K562 (cell line): ENCODE results near the gene NKX1-2. TPM values are rescaled to one million over a fixed set of nuclear protein-coding genes. Genes with fewer than 3 reads are reported as not detected.

Experiments
- ATAC-seq: fragments of 200-7000 bp; cut with Tn5 transposase; 3 replicates; pipeline ENCODE4 v1.9.1; 2020; ENCODE audit warnings: moderate library complexity
- BruUV-seq: library from RNA; stranded (reverse); fragments of 400-500 nt; replicated peaks from 2 replicates; lab custom pipeline; 2021; lab: Mats Ljungman, UMichigan
- CTCF ChIA-PET: fragments of 300-600 bp; formaldehyde crosslinking; extraction: SDS; loops from one replicate; lab custom pipeline; 2021; ENCODE audit warnings: low intra/inter-chr PET ratio; lab: Yijun Ruan, JAX
- POLR2A ChIA-PET: fragments of 300-600, 350-650 bp; sonication (Branson Sonifier 250); formaldehyde crosslinking; extraction: SDS; loops from one replicate; lab custom pipeline; 2021; ENCODE audit warnings: antibody characterized with exemption, inconsistent platforms; lab: Yijun Ruan, JAX
- DNase-seq, 4 experiments: peaks; one replicate each; pipeline versions ENCODE4 v3.0.0 to v3.0.0-alpha.2; 2011 to 2018; ENCODE audit warnings: low spot score in 3 of 4, mixed read lengths in 3 of 4; ENCODE audit errors: extremely low read depth in 1 of 4
- FAIRE-seq: peaks from 2 replicates; lab custom pipeline; 2011; peaks lifted over from hg19 to GRCh38; lab: Jason Lieb, UNC
- H2AFZ ChIP-seq: 2 replicates; pipeline ENCODE4 v1.6.0; 2011; ENCODE audit warnings: low read depth, low read length, control low read depth, inconsistent platforms
- H3K27ac ChIP-seq: fragments of 200-600 bp; 3 replicates; pipeline ENCODE4 v1.8.0; 2011; ENCODE audit warnings: low read depth, mild to moderate bottlenecking, control low read depth, inconsistent platforms, low read length, moderate library complexity, mixed read lengths; ENCODE audit errors: extremely low read depth
- H3K27me3 ChIP-seq, 2 experiments: fragments of 300-600 bp in 1 of 2; 2 replicates in 1 of 2; 3 replicates in 1 of 2; pipeline versions ENCODE4 v1.6.0 to v1.8.0; 2011; ENCODE audit warnings: inconsistent platforms in 2 of 2, low read length in 2 of 2, mild to moderate bottlenecking in 1 of 2, mixed read lengths in 1 of 2, moderate library complexity in 1 of 2; ENCODE audit not compliant: control insufficient read depth in 2 of 2, insufficient read depth in 2 of 2
- H3K36me3 ChIP-seq: fragments of 300-600 bp; 3 replicates; pipeline ENCODE4 v1.8.0; 2011; ENCODE audit warnings: mild to moderate bottlenecking, low read length, inconsistent platforms; ENCODE audit not compliant: control insufficient read depth, insufficient read depth
- H3K4me1 ChIP-seq, 2 experiments: fragments of 200-600 bp in 1 of 2; replicated peaks in 1 of 2; 2 replicates in 1 of 2; 3 replicates in 1 of 2; pipeline versions ENCODE4 v1.5.1 to v1.8.0; 2011; ENCODE audit warnings: inconsistent platforms in 2 of 2, low read length in 2 of 2, mild to moderate bottlenecking in 1 of 2, mixed read lengths in 1 of 2, moderate library complexity in 1 of 2; ENCODE audit not compliant: control insufficient read depth in 2 of 2, insufficient read depth in 2 of 2
- H3K4me2 ChIP-seq: 2 replicates; pipeline ENCODE4 v1.6.1; 2011; ENCODE audit warnings: low read length, control low read depth, inconsistent platforms, mixed read lengths; ENCODE audit not compliant: insufficient read depth
- H3K4me3 ChIP-seq: fragments of 200-600 bp; sonication (generic), shearing (Covaris generic); 2 replicates; pipeline ENCODE4 v1.5.1; 2016; ENCODE audit warnings: control low read depth, inconsistent platforms
- H3K79me2 ChIP-seq: fragments of 200-600 bp; 3 replicates; pipeline ENCODE4 v1.8.0; 2011; ENCODE audit warnings: low read length, inconsistent platforms; ENCODE audit not compliant: control insufficient read depth, insufficient read depth
- H3K9ac ChIP-seq, 2 experiments: 2 replicates each; pipeline versions ENCODE4 v1.6.0 to v1.6.1; 2011; ENCODE audit warnings: low read depth in 2 of 2, low read length in 2 of 2, control low read depth in 1 of 2, inconsistent platforms in 1 of 2, mild to moderate bottlenecking in 1 of 2, mixed read lengths in 1 of 2; ENCODE audit not compliant: insufficient read depth in 1 of 2
- H3K9me1 ChIP-seq: one replicate; pipeline ENCODE4 v1.6.0; 2011; ENCODE audit warnings: inconsistent platforms, mild to moderate bottlenecking, low read length, moderate library complexity; ENCODE audit not compliant: control insufficient read depth, insufficient read depth
- H3K9me3 ChIP-seq: replicated peaks from 2 replicates; pipeline ENCODE4 v1.5.1; 2011; ENCODE audit warnings: low read depth, low read length, inconsistent platforms; ENCODE audit not compliant: control insufficient read depth, insufficient read depth
- H4K20me1 ChIP-seq: replicated peaks from 2 replicates; pipeline ENCODE4 v1.6.1; 2011; ENCODE audit warnings: low read length, inconsistent platforms, mixed read lengths; ENCODE audit not compliant: control insufficient read depth, insufficient read depth
- CHD1 ChIP-seq: fragments of 200-600 bp; sonication (generic); IDR thresholded peaks from one replicate; pipeline ENCODE4 v1.6.1; 2012; ENCODE audit warnings: mild to moderate bottlenecking, moderate library complexity, low read length, inconsistent platforms
- FOSL1 ChIP-seq: fragments of 200-800 bp; sonication (Bioruptor generic); conservative IDR thresholded peaks from 2 replicates; pipeline ENCODE4 v1.6.1; 2016; ENCODE audit warnings: missing genetic modification characterization, missing compliant biosample characterization
- MTA2 ChIP-seq: fragments of 450-650 bp; IDR thresholded peaks from 2 replicates; pipeline ENCODE4 v1.6.1; 2016; ENCODE audit warnings: low read depth
- SREBF2 ChIP-seq: sonication (generic); formaldehyde crosslinking; IDR thresholded peaks from 2 replicates; pipeline ENCODE4 v1.4.0; 2020; ENCODE audit warnings: mild to moderate bottlenecking, missing genetic modification reagents
- ZFPM2 ChIP-seq: fragments of 250-450 bp; sonication (Bioruptor Pico); IDR thresholded peaks from 2 replicates; pipeline ENCODE4 v1.5.1; 2022; ENCODE audit warnings: mild to moderate bottlenecking
- WGBS: fragments of 100-300 bp; shearing (Covaris generic); methylation state at CpG from one replicate; pipeline ENCODE4 v1.1.6; 2016; ENCODE audit warnings: low coverage, mixed read lengths; ENCODE audit not compliant: insufficient coverage; ENCODE audit errors: missing lambda C conversion rate; 5-methylcytosine and 5-hydroxymethylcytosine counted together
- in situ Hi-C: fragments of 300-500 bp; cut with MboI; formaldehyde crosslinking; loops from 4 replicates; pipeline ENCODE4 v1.15.0; 2018; ENCODE audit warnings: inconsistent platforms, mixed read lengths
- intact Hi-C: fragments of 100-400 bp; cut with micrococcal nuclease; formaldehyde crosslinking; loops from 2 replicates; pipeline ENCODE4 v1.14.2; 2022
- polyA plus RNA-seq, 8 experiments: library from polyadenylated mRNA; depleted of rRNA in 4 of 8; stranded (reverse) in 5 of 8; unstranded in 3 of 8; fragments of >200 nt; fragmentation: Nextera tagmentation in 2 of 8; fragmentation: Illumina TruSeq in 1 of 8; extraction: Ambion mirVana in 2 of 8; extraction: Trizol in 1 of 8; gene quantifications; 2 replicates each; pipeline versions ENCODE4 v1.2.1 to v1.2.3, GENCODE V29; 2011 to 2014; ENCODE audit warnings: inconsistent platforms in 1 of 8, missing spikeins in 1 of 8
- total RNA-seq, 7 experiments: library from RNA; depleted of rRNA in 6 of 7; stranded (reverse); fragments of >200 nt in 6 of 7; fragmentation: Illumina TruSeq in 2 of 7; extraction: Trizol in 2 of 7; gene quantifications; 2 replicates each; pipeline versions ENCODE4 v1.2.1 to v1.2.3, GENCODE V29; 2011 to 2021; ENCODE audit warnings: low replicate concordance in 1 of 7
- TF ChIP-seq, protein P1 (sequence below), 2 experiments: fragments of 450-650 bp; IDR thresholded peaks; 2 replicates each; pipeline ENCODE4 v1.6.1; 2018; ENCODE audit warnings: mild to moderate bottlenecking in 2 of 2, low read depth in 1 of 2; ENCODE audit not compliant: partially characterized antibody in 2 of 2
- TF ChIP-seq, protein P2 (sequence below), 2 experiments: IDR thresholded peaks; 2 replicates each; pipeline ENCODE4 v1.6.1; 2012; ENCODE audit warnings: improper control_type of control experiment in 2 of 2, low read depth in 2 of 2, low read length in 2 of 2, borderline replicate concordance in 1 of 2
- TF ChIP-seq, protein P3 (sequence below): fragments of 250-450 bp; sonication (Bioruptor Pico); IDR thresholded peaks from 2 replicates; pipeline ENCODE4 v1.5.1; 2021; ENCODE audit warnings: mild to moderate bottlenecking
- TF ChIP-seq, protein P4 (sequence below), 2 experiments: fragments of 250-450 bp in 1 of 2; fragments of 450-650 bp in 1 of 2; sonication (Bioruptor Pico) in 1 of 2; IDR thresholded peaks; 2 replicates each; pipeline versions ENCODE4 v1.6.1 to v1.8.0; 2016 to 2021; ENCODE audit warnings: mild to moderate bottlenecking in 2 of 2, moderate library complexity in 2 of 2, missing compliant biosample characterization in 1 of 2, missing genetic modification characterization in 1 of 2
- TF ChIP-seq, protein P5 (sequence below): fragments of 450-650 bp; conservative IDR thresholded peaks from 2 replicates; pipeline ENCODE4 v1.6.1; 2016; ENCODE audit warnings: missing genetic modification characterization, low read depth, mild to moderate bottlenecking, missing compliant biosample characterization, moderate library complexity

Gene NKX1-2
- total and polyA plus RNA-seq, 9 of the 15 experiments (the other 6 are each of a cell fraction or from before 2014, with no cell fraction given) = not detected

DNA sequence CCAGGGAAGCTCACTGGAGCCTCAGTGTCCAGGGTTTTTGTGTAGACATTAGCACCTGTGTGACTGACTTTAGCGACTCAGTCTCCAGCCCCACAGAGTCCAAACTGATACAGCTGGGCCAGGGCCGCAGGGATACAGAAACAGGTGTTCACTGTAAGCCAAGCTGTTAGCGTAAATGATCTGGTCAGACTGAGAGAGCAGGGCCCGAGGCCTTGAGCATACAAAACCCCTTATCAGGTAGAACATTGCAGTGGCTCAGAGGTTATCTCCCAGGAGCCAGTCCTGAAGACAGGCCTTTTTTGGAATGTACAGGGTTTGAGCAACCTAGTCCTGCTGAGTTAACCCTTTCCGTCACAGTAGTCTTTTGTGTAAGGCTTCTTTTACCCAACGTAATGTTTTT, 36.8 kb upstream of the NKX1-2 start (continued):
- TF ChIP-seq, protein P1, sequence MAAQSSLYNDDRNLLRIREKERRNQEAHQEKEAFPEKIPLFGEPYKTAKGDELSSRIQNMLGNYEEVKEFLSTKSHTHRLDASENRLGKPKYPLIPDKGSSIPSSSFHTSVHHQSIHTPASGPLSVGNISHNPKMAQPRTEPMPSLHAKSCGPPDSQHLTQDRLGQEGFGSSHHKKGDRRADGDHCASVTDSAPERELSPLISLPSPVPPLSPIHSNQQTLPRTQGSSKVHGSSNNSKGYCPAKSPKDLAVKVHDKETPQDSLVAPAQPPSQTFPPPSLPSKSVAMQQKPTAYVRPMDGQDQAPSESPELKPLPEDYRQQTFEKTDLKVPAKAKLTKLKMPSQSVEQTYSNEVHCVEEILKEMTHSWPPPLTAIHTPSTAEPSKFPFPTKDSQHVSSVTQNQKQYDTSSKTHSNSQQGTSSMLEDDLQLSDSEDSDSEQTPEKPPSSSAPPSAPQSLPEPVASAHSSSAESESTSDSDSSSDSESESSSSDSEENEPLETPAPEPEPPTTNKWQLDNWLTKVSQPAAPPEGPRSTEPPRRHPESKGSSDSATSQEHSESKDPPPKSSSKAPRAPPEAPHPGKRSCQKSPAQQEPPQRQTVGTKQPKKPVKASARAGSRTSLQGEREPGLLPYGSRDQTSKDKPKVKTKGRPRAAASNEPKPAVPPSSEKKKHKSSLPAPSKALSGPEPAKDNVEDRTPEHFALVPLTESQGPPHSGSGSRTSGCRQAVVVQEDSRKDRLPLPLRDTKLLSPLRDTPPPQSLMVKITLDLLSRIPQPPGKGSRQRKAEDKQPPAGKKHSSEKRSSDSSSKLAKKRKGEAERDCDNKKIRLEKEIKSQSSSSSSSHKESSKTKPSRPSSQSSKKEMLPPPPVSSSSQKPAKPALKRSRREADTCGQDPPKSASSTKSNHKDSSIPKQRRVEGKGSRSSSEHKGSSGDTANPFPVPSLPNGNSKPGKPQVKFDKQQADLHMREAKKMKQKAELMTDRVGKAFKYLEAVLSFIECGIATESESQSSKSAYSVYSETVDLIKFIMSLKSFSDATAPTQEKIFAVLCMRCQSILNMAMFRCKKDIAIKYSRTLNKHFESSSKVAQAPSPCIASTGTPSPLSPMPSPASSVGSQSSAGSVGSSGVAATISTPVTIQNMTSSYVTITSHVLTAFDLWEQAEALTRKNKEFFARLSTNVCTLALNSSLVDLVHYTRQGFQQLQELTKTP (IDR thresholded peaks at IDR 0.05; ENCODE audit: low read depth in 1 of 2, partially characterized antibody in 2 of 2) = no peak
- TF ChIP-seq MTA2 = peak; percentile 86
- TF ChIP-seq ZFPM2 (CRISPR knock-in tag) = no peak
- TF ChIP-seq, all 486 proteins: peak for 51

DNA sequence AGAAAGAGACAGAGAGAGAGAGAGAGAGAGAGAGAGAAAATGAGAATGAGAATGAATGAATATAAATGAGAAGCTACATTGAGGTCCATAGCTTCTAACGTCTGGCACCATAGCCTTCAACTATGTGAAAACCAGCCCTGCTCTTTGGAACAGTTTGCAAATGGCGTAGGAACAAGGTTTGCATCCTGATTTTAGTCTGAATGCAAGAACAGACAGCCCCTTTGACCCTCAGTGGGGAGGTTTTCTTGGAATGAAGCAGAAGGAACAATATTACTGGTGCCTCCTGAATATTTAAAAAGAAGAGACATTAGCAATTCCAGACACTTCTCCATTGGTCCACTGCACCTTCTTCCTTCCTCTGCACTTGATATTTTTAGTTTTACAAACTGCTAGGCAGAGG, 34.8 kb upstream of the NKX1-2 start:
- in situ Hi-C loops (no loop called here), intact Hi-C loops (loop anchor here (5.0 kb wide), 1 partner anchor 62 kb away; no protein-coding TSS in a partner anchor)
- no peaks in the 10 kb centered on the region for H3K9me1 ChIP-seq
- ATAC-seq (no peak), FAIRE-seq (no peak), DNase-seq (no peak)
- H3K9me3 ChIP-seq = no peaks in the 10 kb centered on the region; the same call in 1 of the 2 replicates
- no TSS peak for BruUV-seq
- CTCF ChIA-PET = no interaction called here
- H3K9ac ChIP-seq = no peak overlapping the region
- no peak overlapping the region for H3K27ac ChIP-seq
- no peaks in the 10 kb centered on the region for H3K27me3 ChIP-seq
- POLR2A ChIA-PET = interaction anchor here (1.3 kb wide), 1 partner anchor 69 kb away, joined by 3 read pairs; no protein-coding TSS in a partner anchor
- H3K4me2 ChIP-seq = no peak overlapping the region
- no peak overlapping the region for H2AFZ ChIP-seq
- no peaks in the 10 kb centered on the region for H3K79me2 ChIP-seq
- H3K36me3 ChIP-seq = no peaks in the 10 kb centered on the region
- H3K4me3 ChIP-seq = no peak overlapping the region
- 40% methylated on average over 2 of the region's 2 CpGs for WGBS
- H3K4me1 ChIP-seq = peaks cover 8 to 16% of the 10 kb centered on the region in 2 experiments; a peak in 4 of 5 replicates
- no peaks in the 10 kb centered on the region for H4K20me1 ChIP-seq
- TF ChIP-seq, protein P2, sequence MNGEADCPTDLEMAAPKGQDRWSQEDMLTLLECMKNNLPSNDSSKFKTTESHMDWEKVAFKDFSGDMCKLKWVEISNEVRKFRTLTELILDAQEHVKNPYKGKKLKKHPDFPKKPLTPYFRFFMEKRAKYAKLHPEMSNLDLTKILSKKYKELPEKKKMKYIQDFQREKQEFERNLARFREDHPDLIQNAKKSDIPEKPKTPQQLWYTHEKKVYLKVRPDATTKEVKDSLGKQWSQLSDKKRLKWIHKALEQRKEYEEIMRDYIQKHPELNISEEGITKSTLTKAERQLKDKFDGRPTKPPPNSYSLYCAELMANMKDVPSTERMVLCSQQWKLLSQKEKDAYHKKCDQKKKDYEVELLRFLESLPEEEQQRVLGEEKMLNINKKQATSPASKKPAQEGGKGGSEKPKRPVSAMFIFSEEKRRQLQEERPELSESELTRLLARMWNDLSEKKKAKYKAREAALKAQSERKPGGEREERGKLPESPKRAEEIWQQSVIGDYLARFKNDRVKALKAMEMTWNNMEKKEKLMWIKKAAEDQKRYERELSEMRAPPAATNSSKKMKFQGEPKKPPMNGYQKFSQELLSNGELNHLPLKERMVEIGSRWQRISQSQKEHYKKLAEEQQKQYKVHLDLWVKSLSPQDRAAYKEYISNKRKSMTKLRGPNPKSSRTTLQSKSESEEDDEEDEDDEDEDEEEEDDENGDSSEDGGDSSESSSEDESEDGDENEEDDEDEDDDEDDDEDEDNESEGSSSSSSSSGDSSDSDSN (IDR thresholded peaks at IDR 0.05; ENCODE audit: borderline replicate concordance in 1 of 2, low read depth in 2 of 2, low read length in 2 of 2) = no peak
- TF ChIP-seq CHD1 (no peak), SREBF2 (no peak), FOSL1 (no peak)
- TF ChIP-seq, protein P3, sequence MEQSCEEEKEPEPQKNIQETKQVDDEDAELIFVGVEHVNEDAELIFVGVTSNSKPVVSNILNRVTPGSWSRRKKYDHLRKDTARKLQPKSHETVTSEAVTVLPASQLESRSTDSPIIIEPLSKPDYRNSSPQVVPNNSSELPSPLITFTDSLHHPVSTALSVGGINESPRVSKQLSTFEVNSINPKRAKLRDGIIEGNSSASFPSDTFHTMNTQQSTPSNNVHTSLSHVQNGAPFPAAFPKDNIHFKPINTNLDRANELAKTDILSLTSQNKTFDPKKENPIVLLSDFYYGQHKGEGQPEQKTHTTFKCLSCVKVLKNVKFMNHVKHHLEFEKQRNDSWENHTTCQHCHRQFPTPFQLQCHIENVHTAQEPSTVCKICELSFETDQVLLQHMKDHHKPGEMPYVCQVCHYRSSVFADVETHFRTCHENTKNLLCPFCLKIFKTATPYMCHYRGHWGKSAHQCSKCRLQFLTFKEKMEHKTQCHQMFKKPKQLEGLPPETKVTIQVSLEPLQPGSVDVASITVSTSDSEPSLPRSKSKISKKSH (CRISPR knock-in tag) = no peak
- TF ChIP-seq, protein P4, sequence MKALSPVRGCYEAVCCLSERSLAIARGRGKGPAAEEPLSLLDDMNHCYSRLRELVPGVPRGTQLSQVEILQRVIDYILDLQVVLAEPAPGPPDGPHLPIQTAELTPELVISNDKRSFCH (CRISPR knock-in tag; IDR thresholded peaks at IDR 0.05) = no peak
- TF ChIP-seq, protein P4 (tag; IDR thresholded peaks at IDR 0.05) = no peak
- TF ChIP-seq, protein P5, sequence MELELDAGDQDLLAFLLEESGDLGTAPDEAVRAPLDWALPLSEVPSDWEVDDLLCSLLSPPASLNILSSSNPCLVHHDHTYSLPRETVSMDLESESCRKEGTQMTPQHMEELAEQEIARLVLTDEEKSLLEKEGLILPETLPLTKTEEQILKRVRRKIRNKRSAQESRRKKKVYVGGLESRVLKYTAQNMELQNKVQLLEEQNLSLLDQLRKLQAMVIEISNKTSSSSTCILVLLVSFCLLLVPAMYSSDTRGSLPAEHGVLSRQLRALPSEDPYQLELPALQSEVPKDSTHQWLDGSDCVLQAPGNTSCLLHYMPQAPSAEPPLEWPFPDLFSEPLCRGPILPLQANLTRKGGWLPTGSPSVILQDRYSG (tag) = no peak
